MCF 10A (cell line): ENCODE data around the gene ZBED1. TPM values are rescaled to one million over a fixed set of nuclear protein-coding genes. Genes with fewer than 3 reads are reported as not detected.
"Not testable (repeated sequence)": the region's sequence is repeated elsewhere in the genome, so short reads cannot be mapped to it uniquely, and the experiment has no call there.

Experiments used
- BruUV-seq: library from RNA; stranded (reverse); fragments of 400-500 nt; replicated peaks from 2 replicates; lab custom pipeline; 2021; lab: Mats Ljungman, UMichigan
- CTCF ChIA-PET: fragments of 300-600 bp; sonication (Branson Sonifier 250); formaldehyde crosslinking; extraction: SDS; loops from one replicate; lab custom pipeline; 2021; ENCODE audit warnings: antibody characterized with exemption, inconsistent platforms; lab: Yijun Ruan, JAX
- POLR2A ChIA-PET: fragments of 300-600, 350-650 bp; sonication (Branson Sonifier 250); formaldehyde crosslinking; extraction: SDS; loops from one replicate; lab custom pipeline; 2020; ENCODE audit warnings: antibody characterized with exemption, inconsistent platforms; lab: Yijun Ruan, JAX
- DNase-seq: peaks from one replicate; pipeline ENCODE4 v3.0.0-alpha.2; 2018; ENCODE audit not compliant: unreplicated experiment
- H3K27ac Mint-ChIP-seq: one replicate; pipeline ENCODE4 v1.8.0; 2022; ENCODE audit warnings: mild to moderate bottlenecking, low read depth, mixed read lengths; ENCODE audit not compliant: unreplicated experiment
- H3K27me3 Mint-ChIP-seq: one replicate; pipeline ENCODE4 v1.8.0; 2022; ENCODE audit warnings: mixed read lengths; ENCODE audit not compliant: insufficient read depth, unreplicated experiment
- H3K36me3 Mint-ChIP-seq: one replicate; pipeline ENCODE4 v1.8.0; 2022; ENCODE audit warnings: mild to moderate bottlenecking, moderate library complexity, mixed read lengths; ENCODE audit not compliant: insufficient read depth, unreplicated experiment
- H3K4me1 Mint-ChIP-seq: one replicate; pipeline ENCODE4 v1.8.0; 2022; ENCODE audit warnings: mixed read lengths; ENCODE audit not compliant: insufficient read depth, unreplicated experiment
- H3K4me3 Mint-ChIP-seq: one replicate; pipeline ENCODE4 v1.8.0; 2022; ENCODE audit warnings: mild to moderate bottlenecking, moderate library complexity, mixed read lengths; ENCODE audit not compliant: unreplicated experiment
- H3K9me3 Mint-ChIP-seq: one replicate; pipeline ENCODE4 v1.8.0; 2022; ENCODE audit warnings: mixed read lengths; ENCODE audit not compliant: unreplicated experiment
- CTCF ChIP-seq: fragments of 200-600 bp; IDR thresholded peaks from one replicate; pipeline ENCODE4 v1.8.0; 2022; ENCODE audit warnings: antibody characterized with exemption, mild to moderate bottlenecking; ENCODE audit not compliant: unreplicated experiment
- intact Hi-C: fragments of 100-400 bp; cut with micrococcal nuclease; formaldehyde crosslinking; loops from 2 replicates; pipeline ENCODE4 v1.14.1; 2022
- total RNA-seq: library from RNA; stranded (reverse); gene quantifications from 2 replicates; pipeline ENCODE4 v1.2.3, GENCODE V29; 2022

Gene ZBED1
- total RNA-seq, 1 experiment from 2014 or later: 19.6 TPM

GRCh38 chrX:2479420-2479780 lies 21.4 kb downstream of the ZBED1 start:
- intact Hi-C loops: no loop called here
- no TSS peak for BruUV-seq
- CTCF ChIA-PET: no interaction called here

GRCh38 chrX:2478546-2479419 lies 22.0 kb downstream of the ZBED1 start:
- no peak overlapping the region for H3K27ac Mint-ChIP-seq
- no peaks in the 10 kb centered on the region for H3K9me3 Mint-ChIP-seq
- no peak overlapping the region for H3K4me3 Mint-ChIP-seq
- ChIA-PET POLR2A (no interaction called here), CTCF (no interaction called here)
- BruUV-seq: no TSS peak
- intact Hi-C loops: no loop called here
- H3K27me3 Mint-ChIP-seq: no peaks in the 10 kb centered on the region
- H3K36me3 Mint-ChIP-seq: peaks cover 9% of the 10 kb centered on the region
- H3K4me1 Mint-ChIP-seq: no peaks in the 10 kb centered on the region
- no peak for TF ChIP-seq CTCF
- DNase-seq: no peak

More at GRCh38 chrX:2479420-2479780, 21.4 kb downstream of the ZBED1 start:
- H3K27me3 Mint-ChIP-seq: no peaks in the 10 kb centered on the region
- H3K4me3 Mint-ChIP-seq: no peak overlapping the region
- peaks cover 9% of the 10 kb centered on the region for H3K36me3 Mint-ChIP-seq
- no peaks in the 10 kb centered on the region for H3K4me1 Mint-ChIP-seq
- H3K27ac Mint-ChIP-seq: no peak overlapping the region
- POLR2A ChIA-PET: no interaction called here
- no peak for DNase-seq
- no peaks in the 10 kb centered on the region for H3K9me3 Mint-ChIP-seq
- no peak for TF ChIP-seq CTCF

- intact Hi-C loops, H3K4me1 Mint-ChIP-seq, H3K9me3 Mint-ChIP-seq, H3K27ac Mint-ChIP-seq, H3K4me3 Mint-ChIP-seq, DNase-seq, H3K36me3 Mint-ChIP-seq, BruUV-seq, H3K27me3 Mint-ChIP-seq, POLR2A ChIA-PET, CTCF ChIA-PET: not testable (repeated sequence)
Measured at GRCh38 chrX:2477313-2477712, 23.5 kb downstream of the ZBED1 start.

- ChIA-PET POLR2A (no interaction called here), CTCF (no interaction called here)
- Mint-ChIP-seq H3K36me3 (peaks cover 6% of the 10 kb centered on the region), H3K27ac (no peak overlapping the region), H3K4me1 (no peaks in the 10 kb centered on the region), H3K4me3 (no peak overlapping the region), H3K9me3 (no peaks in the 10 kb centered on the region), H3K27me3 (no peaks in the 10 kb centered on the region)
- no TSS peak for BruUV-seq
- intact Hi-C loops: no loop called here
- TF ChIP-seq CTCF: no peak
- no peak for DNase-seq
Measured at GRCh38 chrX:2474963-2475726, 25.6 kb downstream of the ZBED1 start.
